HG03064 (cell line): ENCODE measurements around the gene POU2F1.
A peak's percentile ranks its signal among the peaks of the same experiment; 100 is the strongest.

Source experiments
- ATAC-seq: cut with Tn5 transposase; IDR thresholded peaks from one replicate; pipeline ENCODE4 v1.9.1; 2021; ENCODE audit warnings: low read depth; ENCODE audit not compliant: unreplicated experiment

POU2F1 gene

DNA sequence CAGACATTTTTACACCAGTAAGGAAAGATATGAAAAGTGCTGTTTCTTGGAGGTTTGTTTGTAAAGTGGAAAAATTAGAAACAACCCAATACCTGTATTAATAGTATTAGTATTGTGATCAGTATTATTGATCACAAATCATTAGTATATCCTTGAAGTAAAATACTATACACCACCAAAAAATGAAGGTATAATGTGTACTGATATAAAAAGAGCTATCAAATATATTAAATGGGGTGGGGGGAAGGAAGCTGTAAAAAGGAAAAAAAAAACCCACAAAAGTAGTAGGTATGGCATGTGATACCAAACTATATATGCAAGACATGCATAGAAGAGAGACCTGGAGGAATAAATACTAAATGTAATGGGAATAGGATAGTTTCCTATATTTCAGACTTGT, 46.3 kb downstream of the POU2F1 start:
- no peak for ATAC-seq

DNA sequence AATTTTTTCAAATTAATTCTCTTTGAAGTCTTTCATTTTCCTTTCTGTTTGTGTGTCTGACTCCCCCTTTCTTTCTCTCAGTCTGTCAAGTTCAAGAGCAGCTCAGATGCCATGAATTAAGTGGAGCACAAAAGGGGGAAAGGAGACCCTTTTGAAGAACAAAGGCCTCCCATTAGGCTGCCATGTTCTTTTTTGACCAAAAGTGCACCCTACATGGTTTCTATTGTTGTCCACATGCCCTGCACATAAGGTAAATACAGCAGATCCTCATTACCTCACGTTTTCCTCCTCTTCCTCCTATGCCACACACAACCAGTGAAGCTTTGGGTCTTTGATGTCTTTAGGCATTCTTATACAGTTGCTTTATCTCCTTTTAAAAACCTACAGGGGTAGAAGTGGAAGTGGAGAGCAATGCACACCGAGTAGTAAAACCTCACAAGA, 47.7 kb downstream of the POU2F1 start:
- no peak for ATAC-seq

- ATAC-seq, result no peak
Observed at GRCh38 chr1:167270349-167271092, 49.8 kb downstream of the POU2F1 start.

DNA sequence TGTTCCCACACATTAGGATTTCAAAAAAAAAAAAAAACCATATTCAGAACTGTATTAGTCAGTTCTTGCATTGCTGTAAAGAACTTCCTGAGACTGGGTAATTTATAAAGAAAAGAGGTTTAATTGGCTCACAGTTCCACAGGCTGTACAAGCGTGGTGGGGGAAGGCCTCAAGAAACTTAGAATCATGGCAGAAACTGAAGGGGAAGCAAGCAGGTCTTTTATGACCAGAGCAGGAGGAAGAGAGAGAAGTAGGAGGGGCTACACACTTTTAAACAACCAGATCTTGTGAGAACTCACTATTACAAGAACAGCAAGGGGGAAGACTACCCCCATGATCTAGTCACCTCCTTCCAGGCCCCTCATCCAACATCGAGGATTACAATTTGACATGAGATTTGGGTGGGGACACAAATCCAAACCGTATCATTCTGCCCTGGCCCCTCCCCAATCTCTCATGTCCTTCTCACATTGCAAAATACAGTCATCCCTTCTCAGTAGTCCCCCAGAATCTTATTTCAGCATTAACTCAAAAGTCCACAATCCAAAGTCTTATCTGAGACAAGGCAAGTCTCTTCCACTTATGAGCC, 51.8 kb downstream of the POU2F1 start:
- no peak for ATAC-seq

DNA sequence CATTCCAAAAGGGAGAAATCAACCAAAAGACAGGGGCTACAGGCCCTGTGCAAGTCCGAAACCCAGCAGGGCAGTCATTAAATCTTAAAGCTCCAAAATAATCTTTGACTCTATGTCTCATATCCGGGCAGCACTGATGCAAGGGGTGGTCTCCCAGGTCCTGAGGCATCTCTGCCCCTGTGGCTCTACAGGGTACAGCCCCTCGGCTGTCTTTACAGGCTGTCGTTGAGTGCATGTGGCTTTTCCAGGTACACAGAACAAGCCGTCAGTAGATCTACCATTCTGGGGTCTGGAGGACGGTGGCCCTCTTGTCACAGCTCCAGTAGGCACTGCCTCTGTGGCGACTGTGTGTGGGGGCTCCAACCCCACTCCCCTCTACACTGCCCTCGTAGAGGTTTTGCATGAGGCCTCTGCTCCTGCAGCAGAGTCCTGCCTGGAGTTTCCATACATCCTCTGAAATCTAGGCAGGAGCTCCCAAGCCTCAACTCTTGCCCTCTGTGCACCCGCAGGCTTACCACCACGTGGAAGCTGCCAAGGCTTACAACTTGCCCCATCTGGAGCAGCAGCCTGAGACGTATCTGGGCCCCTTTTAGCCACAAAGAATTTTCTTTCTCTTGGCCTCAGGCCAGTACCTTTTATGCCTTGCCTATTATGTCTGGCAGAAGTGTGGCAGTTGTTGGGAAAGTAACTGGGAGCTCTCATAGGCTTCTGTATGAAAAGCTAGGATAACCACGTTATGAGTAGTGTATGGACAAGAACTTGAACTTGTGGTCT, 52.5 kb downstream of the POU2F1 start:
- ATAC-seq, result no peak

DNA sequence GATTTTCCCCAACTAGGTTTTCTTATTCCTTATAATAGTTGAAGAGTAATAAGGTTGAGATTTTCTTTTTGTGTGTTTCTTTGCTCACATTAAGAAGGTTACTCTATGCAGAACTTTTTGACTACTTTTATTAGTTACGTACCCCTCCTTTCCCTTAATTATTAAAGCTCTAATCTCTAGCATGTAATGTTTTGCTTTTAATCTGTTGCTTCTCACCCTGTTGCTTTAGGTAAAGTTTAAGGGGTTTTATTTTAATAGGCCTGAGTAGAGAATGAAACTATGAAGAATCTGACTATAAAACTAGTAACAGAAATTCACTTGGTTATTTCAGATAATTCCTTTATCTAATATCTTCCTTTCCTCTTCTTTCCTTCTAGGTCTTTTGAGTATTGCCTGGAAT, 53.4 kb downstream of the POU2F1 start:
- no peak for ATAC-seq

- peak; percentile 87 for ATAC-seq
Observed at GRCh38 chr1:167276969-167277368, 56.3 kb downstream of the POU2F1 start.

DNA sequence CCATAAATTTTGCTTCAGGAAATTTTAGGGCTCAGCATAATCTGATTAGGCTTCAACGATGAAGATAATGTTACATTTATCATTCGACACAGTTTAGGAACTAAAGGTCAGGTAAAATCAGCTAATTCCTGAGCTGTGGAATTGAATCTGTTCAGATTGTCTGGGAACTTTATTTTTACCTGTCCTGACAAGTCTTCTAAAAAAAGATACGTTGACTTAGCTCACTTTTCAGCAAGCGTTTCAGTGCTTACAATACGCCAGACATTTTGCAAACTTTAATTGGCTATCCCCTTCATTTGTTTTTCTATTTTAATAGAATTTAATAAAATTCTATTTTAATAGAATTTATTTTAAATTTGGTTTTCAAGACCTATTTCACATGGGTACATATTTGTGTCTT, 57.8 kb downstream of the POU2F1 start:
- no peak for ATAC-seq

GRCh38 chr1:167280912-167281311, 60.2 kb downstream of the POU2F1 start:
- no peak for ATAC-seq

GRCh38 chr1:167288390-167289074, 67.8 kb downstream of the POU2F1 start:
- no peak for ATAC-seq

- no peak for ATAC-seq
Observed at GRCh38 chr1:167289075-167289442, 68.4 kb downstream of the POU2F1 start.

- no peak for ATAC-seq
Observed at GRCh38 chr1:167289966-167290365, 69.3 kb downstream of the POU2F1 start.

- no peak for ATAC-seq
Observed at GRCh38 chr1:167291539-167292185, 71.0 kb downstream of the POU2F1 start.

DNA sequence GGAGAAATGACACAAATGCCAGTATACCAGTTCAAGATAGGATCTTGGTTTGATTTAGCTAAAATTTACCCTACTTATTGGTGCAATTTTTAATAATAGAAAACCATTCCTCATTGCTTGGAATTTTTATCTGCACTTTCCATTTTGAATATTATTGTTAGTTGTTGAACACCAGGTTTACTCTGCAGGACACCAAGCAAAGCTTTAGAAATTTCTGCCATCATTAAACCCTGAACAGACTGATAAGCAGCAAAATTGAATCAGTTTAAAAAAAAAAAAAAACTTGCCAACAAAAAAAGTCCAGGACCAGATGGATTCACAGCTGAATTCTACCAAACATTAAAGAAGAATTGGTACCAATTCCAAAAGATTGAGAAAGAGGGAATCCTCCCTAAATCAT, 71.5 kb downstream of the POU2F1 start:
- ATAC-seq, result no peak

- ATAC-seq, result no peak
Observed at GRCh38 chr1:167293057-167293456, 72.4 kb downstream of the POU2F1 start.

DNA sequence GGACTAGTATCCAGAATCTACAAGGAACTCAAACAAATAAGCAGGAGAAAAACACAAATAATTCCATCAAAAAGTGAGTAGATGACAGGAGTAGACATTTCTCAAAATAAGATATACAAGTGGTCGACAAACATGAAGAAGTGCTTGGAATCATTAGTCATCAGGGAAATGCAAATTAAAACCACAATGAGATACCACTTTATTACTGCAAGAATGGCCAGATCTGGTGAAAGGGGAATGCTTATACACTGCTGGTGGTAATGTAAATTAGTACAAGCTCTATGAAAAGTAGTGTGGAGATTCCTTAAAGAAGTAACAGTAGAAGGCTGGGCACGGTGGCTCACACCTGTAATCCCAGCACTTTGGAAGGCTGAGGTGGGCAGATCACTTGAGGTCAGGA, 73.8 kb downstream of the POU2F1 start:
- ATAC-seq, result no peak

DNA sequence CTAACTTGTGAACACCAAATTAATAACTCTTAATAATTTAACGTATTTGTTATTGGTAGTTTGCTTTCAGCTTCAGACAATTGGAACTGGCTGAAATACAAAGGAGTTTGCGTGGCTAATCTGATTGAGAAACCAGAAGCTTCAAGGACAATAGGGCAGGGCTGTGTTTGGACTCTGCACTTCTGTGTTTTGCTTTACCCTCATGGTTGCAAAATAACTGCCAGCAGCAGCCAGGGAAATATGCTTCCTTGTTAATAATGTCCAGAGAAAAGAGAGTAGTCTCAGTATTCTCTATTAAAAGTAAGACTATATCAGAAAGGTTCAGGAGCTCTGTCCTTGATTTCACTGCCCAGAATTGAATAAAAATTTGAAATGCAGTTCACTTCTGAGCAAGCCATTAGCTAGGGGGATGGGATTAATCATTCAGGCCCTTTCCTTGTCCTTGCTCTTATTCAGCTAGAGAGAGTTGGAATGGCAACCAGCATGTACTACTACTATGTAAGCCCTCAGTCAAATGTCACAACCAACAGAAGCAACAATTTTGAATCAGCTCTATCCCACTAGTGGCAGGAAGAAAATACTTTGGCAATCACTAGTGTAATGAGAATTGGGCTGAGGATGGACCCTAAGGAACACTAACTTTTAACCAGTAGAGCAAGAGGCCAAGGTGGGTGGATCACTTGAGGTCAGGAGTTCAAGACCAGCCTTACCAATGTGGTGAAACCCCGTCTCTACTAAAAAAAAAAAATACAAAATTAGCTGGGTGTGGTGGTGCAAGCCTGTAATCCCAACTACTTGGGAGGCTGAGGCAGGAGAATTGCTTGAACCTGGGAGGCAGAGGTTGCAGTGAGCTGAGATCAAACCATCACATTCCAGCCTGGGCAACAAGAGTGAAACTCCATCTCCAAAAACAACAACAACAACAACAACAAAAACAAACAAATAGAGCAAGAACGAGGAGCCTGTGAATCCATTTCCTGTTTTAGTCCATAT, 76.8 kb downstream of the POU2F1 start:
- no peak for ATAC-seq

GRCh38 chr1:167298325-167298724, 77.6 kb downstream of the POU2F1 start:
- no peak for ATAC-seq

GRCh38 chr1:167301355-167301754, 80.7 kb downstream of the POU2F1 start:
- ATAC-seq, result no peak
